Measurements from ENCODE around the gene TOB1.

DNA sequence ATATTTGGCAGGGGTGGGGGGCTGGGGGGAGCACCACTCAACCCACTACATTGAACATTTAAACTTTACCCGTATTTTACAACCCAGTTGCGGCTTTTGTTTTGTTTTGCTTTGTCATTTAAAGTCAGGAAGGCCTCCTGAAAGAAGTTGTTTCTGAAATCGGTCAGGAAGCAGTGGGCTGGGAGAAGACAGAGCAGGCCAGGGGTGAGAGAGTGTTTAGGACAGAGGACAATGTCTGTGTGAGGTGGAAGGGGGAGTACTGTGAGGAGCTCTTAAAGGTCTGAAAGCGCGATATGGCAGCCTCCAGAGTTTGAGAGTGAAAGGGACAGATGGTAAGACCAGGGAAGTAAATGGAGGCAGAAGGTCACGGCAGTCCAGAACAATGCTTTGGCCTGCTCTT, 36.8 kb downstream of the TOB1 start:
- TF ChIP-seq, protein P1, sequence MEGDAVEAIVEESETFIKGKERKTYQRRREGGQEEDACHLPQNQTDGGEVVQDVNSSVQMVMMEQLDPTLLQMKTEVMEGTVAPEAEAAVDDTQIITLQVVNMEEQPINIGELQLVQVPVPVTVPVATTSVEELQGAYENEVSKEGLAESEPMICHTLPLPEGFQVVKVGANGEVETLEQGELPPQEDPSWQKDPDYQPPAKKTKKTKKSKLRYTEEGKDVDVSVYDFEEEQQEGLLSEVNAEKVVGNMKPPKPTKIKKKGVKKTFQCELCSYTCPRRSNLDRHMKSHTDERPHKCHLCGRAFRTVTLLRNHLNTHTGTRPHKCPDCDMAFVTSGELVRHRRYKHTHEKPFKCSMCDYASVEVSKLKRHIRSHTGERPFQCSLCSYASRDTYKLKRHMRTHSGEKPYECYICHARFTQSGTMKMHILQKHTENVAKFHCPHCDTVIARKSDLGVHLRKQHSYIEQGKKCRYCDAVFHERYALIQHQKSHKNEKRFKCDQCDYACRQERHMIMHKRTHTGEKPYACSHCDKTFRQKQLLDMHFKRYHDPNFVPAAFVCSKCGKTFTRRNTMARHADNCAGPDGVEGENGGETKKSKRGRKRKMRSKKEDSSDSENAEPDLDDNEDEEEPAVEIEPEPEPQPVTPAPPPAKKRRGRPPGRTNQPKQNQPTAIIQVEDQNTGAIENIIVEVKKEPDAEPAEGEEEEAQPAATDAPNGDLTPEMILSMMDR (IDR thresholded peaks at IDR 0.05): no peak
- TF ChIP-seq POLR2A (IDR thresholded peaks at IDR 0.05; ENCODE audit: low read depth) (no peak), POLR2AphosphoS5 (IDR thresholded peaks at IDR 0.05) (no peak)
